IPS-NIHi7 (cell line): ENCODE measurements around the gene TRMO.

Experiments used
- DNase-seq: peaks from one replicate; pipeline ENCODE4 v3.0.0; 2012; ENCODE audit warnings: mixed read lengths; ENCODE audit errors: extremely low spot score

The TRMO gene

GRCh38 chr9:97859346-97859745 is 63.0 kb downstream of the TRMO start:
- DNase-seq, result no peak

- DNase-seq, result no peak
Measured at GRCh38 chr9:97858826-97859225, 63.5 kb downstream of the TRMO start.

GRCh38 chr9:97858393-97858713 is 63.9 kb downstream of the TRMO start:
- DNase-seq, result no peak

- no peak for DNase-seq
Measured at GRCh38 chr9:97857606-97858392, 64.5 kb downstream of the TRMO start.

GRCh38 chr9:97856857-97857605 is 65.3 kb downstream of the TRMO start:
- DNase-seq, result no peak

- no peak for DNase-seq
Measured at GRCh38 chr9:97855899-97856298, 66.4 kb downstream of the TRMO start.

GRCh38 chr9:97855486-97855875 is 66.8 kb downstream of the TRMO start:
- no peak for DNase-seq

- DNase-seq, result no peak
Measured at GRCh38 chr9:97854696-97855485, 67.4 kb downstream of the TRMO start.
